Loucy (cell line): ENCODE measurements around the gene COL6A1.

Experiments used
- H2AFZ ChIP-seq: fragments of 200-600 bp; sonication (generic); 2 replicates; pipeline ENCODE4 v1.6.0; 2016; ENCODE audit warnings: antibody characterized with exemption, mild to moderate bottlenecking, low read length, moderate library complexity
- H3F3A ChIP-seq: fragments of 200-600 bp; 2 replicates; pipeline ENCODE4 v1.6.0; 2016; ENCODE audit warnings: antibody characterized with exemption, low read depth, mild to moderate bottlenecking
- H3K27me3 ChIP-seq: fragments of 200-600 bp; sonication (generic); 2 replicates; pipeline ENCODE4 v1.6.1; 2014; ENCODE audit warnings: low read length, mild to moderate bottlenecking; ENCODE audit not compliant: insufficient read depth, poor library complexity, severe bottlenecking
- H3K36me3 ChIP-seq: fragments of 200-600 bp; sonication (generic); 2 replicates; pipeline ENCODE4 v1.6.1; 2016; ENCODE audit warnings: low read length; ENCODE audit not compliant: insufficient read depth
- H3K4me1 ChIP-seq: fragments of 200-600 bp; sonication (generic); 2 replicates; pipeline ENCODE4 v1.5.1; 2014; ENCODE audit warnings: low read length, mild to moderate bottlenecking; ENCODE audit not compliant: insufficient read depth, poor library complexity, severe bottlenecking
- H3K4me2 ChIP-seq: fragments of 200-600 bp; sonication (generic); 2 replicates; pipeline ENCODE4 v1.6.0; 2014; ENCODE audit warnings: antibody characterized with exemption, low read length, low read depth, mild to moderate bottlenecking; ENCODE audit not compliant: poor library complexity, severe bottlenecking
- H3K4me3 ChIP-seq: fragments of 200-600 bp; sonication (generic); 2 replicates; pipeline ENCODE4 v1.5.1; 2014; ENCODE audit warnings: low read length, mild to moderate bottlenecking, mixed read lengths; ENCODE audit not compliant: poor library complexity, severe bottlenecking
- H3K79me2 ChIP-seq: fragments of 200-600 bp; sonication (generic); 2 replicates; pipeline ENCODE4 v1.6.1; 2014; ENCODE audit warnings: low read length; ENCODE audit not compliant: insufficient read depth
- H3K9ac ChIP-seq: fragments of 200-600 bp; sonication (generic); 2 replicates; pipeline ENCODE4 v1.6.0; 2014; ENCODE audit warnings: mild to moderate bottlenecking, low read depth, low read length, moderate library complexity; ENCODE audit not compliant: poor library complexity, severe bottlenecking
- H3K9me2 ChIP-seq: fragments of 200-600 bp; sonication (generic); replicated peaks from 2 replicates; pipeline ENCODE4 v1.6.1; 2016; ENCODE audit warnings: low read depth, low read length, mixed read lengths
- H3K9me3 ChIP-seq: fragments of 200-600 bp; sonication (generic); 2 replicates; pipeline ENCODE4 v1.6.1; 2014; ENCODE audit warnings: mild to moderate bottlenecking, antibody characterized with exemption, low read length, low read depth; ENCODE audit not compliant: insufficient read depth
- H4K20me1 ChIP-seq: fragments of 200-600 bp; sonication (generic); 2 replicates; pipeline ENCODE4 v1.6.0; 2014; ENCODE audit warnings: antibody characterized with exemption, low read length, mild to moderate bottlenecking; ENCODE audit not compliant: insufficient read depth, poor library complexity, severe bottlenecking
- CTCF ChIP-seq: fragments of 200-600 bp; sonication (generic); conservative IDR thresholded peaks from 2 replicates; pipeline ENCODE4 v1.5.1; 2014; ENCODE audit warnings: mild to moderate bottlenecking, antibody characterized with exemption, low read length
- EZH2phosphoT487 ChIP-seq: fragments of 200-600 bp; IDR thresholded peaks from 2 replicates; pipeline ENCODE4 v1.6.1; 2018; ENCODE audit warnings: antibody characterized with exemption, mild to moderate bottlenecking, moderate library complexity, borderline replicate concordance

COL6A1 gene

DNA sequence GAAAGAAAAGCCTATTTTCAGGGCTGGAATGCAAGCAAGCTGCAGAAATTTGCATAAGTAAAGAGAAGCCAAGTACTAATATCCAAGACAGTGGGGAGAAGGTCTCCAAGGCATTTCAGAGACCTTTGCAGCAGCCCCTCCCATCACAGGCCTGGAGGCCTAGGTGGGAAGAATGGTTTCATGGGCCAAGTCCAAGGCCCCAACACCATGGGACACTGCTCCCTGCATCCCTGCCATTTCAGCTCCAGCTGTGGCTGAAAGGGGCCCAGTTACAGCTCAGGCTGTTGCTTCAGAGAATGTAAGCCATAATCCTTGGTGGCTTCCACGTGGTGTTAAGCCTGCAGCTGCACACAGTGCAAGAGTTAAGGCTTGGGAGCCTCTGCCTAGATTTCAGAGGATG, 16.9 kb upstream of the COL6A1 start:
- no peak overlapping the region for H3K9ac ChIP-seq
- no peaks in the 10 kb centered on the region for H3K9me2 ChIP-seq
- H3K4me1 ChIP-seq, result no peaks in the 10 kb centered on the region
- H3K79me2 ChIP-seq, result no peaks in the 10 kb centered on the region
- H3K36me3 ChIP-seq, result no peaks in the 10 kb centered on the region
- TF ChIP-seq EZH2phosphoT487 (no peak), CTCF (no peak)
- H3K9me3 ChIP-seq, result peaks cover 10% of the 10 kb centered on the region; the same call in 1 of the 2 replicates
- no peaks in the 10 kb centered on the region for H3K27me3 ChIP-seq
- no peaks in the 10 kb centered on the region for H4K20me1 ChIP-seq
- H2AFZ ChIP-seq, result no peak overlapping the region
- H3F3A ChIP-seq, result no peaks in the 10 kb centered on the region
- no peak overlapping the region for H3K4me2 ChIP-seq
- H3K4me3 ChIP-seq, result no peak overlapping the region

DNA sequence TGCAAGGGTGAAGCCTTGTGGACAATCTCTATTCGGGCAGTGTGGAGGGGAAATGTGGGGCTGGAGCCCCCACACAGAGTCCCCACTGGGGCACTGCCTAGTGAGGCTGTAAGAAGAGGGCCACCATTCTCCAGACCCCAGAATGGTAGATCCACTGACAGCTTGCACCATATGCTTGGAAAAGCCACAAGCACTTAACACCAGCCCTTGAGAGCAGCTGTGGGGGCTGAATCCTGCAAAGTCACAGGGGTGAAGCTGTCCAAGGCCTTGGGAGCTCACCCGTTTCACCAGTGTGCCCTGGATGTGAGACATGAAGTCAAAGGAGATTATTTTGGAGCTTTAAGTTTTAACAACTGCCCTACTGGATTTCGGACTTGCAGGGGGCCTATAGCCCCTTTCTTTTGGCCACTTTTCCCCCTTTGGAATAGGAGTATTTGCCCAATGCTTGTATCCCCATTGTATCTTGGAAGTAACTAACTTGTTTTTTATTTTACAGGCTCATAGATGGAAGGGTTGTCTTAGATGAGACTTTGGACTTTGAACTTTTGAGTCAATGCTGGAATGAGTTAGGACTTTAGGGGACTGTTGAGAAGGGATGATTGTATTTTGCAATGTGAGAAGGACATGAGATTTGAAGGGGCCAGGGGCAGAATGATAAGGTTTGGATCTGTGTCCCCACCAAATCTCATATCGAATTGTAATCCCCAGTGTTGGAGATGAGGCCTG, 16.3 kb upstream of the COL6A1 start:
- no peaks in the 10 kb centered on the region for H4K20me1 ChIP-seq
- H3K4me3 ChIP-seq, result no peak overlapping the region
- no peak overlapping the region for H2AFZ ChIP-seq
- no peaks in the 10 kb centered on the region for H3K36me3 ChIP-seq
- no peaks in the 10 kb centered on the region for H3F3A ChIP-seq
- H3K9me2 ChIP-seq, result no peaks in the 10 kb centered on the region
- H3K4me2 ChIP-seq, result no peak overlapping the region
- H3K4me1 ChIP-seq, result no peaks in the 10 kb centered on the region
- H3K9ac ChIP-seq, result no peak overlapping the region
- H3K9me3 ChIP-seq, result peaks cover 10% of the 10 kb centered on the region; the same call in 1 of the 2 replicates
- no peak for TF ChIP-seq CTCF
- no peak for TF ChIP-seq EZH2phosphoT487
- no peaks in the 10 kb centered on the region for H3K27me3 ChIP-seq
- no peaks in the 10 kb centered on the region for H3K79me2 ChIP-seq

DNA sequence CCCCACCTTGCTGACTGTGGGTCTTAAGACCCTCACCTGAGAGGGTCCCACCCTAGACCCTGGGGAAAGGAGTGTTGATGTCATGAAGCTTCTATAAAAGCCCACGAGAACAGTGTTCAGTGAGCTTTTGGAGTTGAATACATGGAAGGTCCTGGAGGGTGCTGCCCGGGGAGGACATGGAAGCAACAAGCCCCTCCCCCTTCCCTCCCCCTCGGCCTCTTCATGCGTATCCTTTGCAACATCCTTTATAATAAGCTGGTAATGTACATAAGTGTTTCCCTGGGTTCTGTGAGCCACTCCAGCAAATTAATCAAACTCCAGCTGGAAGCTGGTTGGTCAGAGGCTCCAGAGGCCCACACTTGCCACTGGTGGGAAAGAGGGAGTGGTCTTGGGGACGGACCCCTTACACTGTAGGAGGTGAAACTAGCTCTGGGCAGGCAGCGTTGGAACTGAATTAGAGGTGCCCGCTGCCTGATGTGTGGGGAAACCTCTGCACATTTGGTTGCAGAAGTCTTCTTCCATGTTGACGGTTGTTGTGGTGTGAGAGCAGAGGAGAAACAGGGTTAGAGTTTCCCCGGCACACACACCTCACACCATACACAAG, 14.7 kb upstream of the COL6A1 start:
- Histone ChIP-seq H3K27me3 (no peaks in the 10 kb centered on the region), H3K4me1 (peaks cover 5% of the 10 kb centered on the region)

More for the DNA sequence above, 14.7 kb upstream of the COL6A1 start:
- peaks cover 10% of the 10 kb centered on the region; the same call in 1 of the 2 replicates for H3K9me3 ChIP-seq
- TF ChIP-seq EZH2phosphoT487 (no peak), CTCF (no peak)
- H3K4me3 ChIP-seq, result no peak overlapping the region
- H3K9me2 ChIP-seq, result no peaks in the 10 kb centered on the region
- H2AFZ ChIP-seq, result no peak overlapping the region
- H3K36me3 ChIP-seq, result no peaks in the 10 kb centered on the region
- H4K20me1 ChIP-seq, result no peaks in the 10 kb centered on the region
- H3K4me2 ChIP-seq, result no peak overlapping the region
- H3F3A ChIP-seq, result no peaks in the 10 kb centered on the region
- H3K9ac ChIP-seq, result no peak overlapping the region
- H3K79me2 ChIP-seq, result no peaks in the 10 kb centered on the region
